ENCODE data around the gene DTNB.

DTNB gene

GRCh38 chr2:25380023-25380422 lies 293.4 kb downstream of the DTNB start:
- ATAC-seq: no peak

GRCh38 chr2:25379535-25379934 lies 293.8 kb downstream of the DTNB start:
- ATAC-seq: no peak

- no peak for ATAC-seq
Measured at GRCh38 chr2:25378731-25379490, 294.5 kb downstream of the DTNB start.

- ATAC-seq: no peak
Measured at GRCh38 chr2:25377822-25378421, 295.5 kb downstream of the DTNB start.

GRCh38 chr2:25376750-25377621 lies 296.4 kb downstream of the DTNB start:
- peak; percentile 98 to 99 for ATAC-seq

GRCh38 chr2:25375989-25376545 lies 297.3 kb downstream of the DTNB start:
- no peak for ATAC-seq

- no peak for ATAC-seq
Measured at GRCh38 chr2:25375371-25375988, 297.9 kb downstream of the DTNB start.

GRCh38 chr2:25374827-25375226 lies 298.6 kb downstream of the DTNB start:
- ATAC-seq: no peak

GRCh38 chr2:25374411-25374810 lies 299.0 kb downstream of the DTNB start:
- no peak for ATAC-seq

GRCh38 chr2:25373269-25373981 lies 300.0 kb downstream of the DTNB start:
- no peak for ATAC-seq

- ATAC-seq: no peak
Measured at GRCh38 chr2:25372405-25373268, 300.7 kb downstream of the DTNB start.

- ATAC-seq: peak in 1 of 2 donors; percentile 27
Measured at GRCh38 chr2:25371253-25372241, 301.8 kb downstream of the DTNB start.

- no peak for ATAC-seq
Measured at GRCh38 chr2:25369876-25370275, 303.5 kb downstream of the DTNB start.

- ATAC-seq: no peak
Measured at GRCh38 chr2:25369439-25369838, 303.9 kb downstream of the DTNB start.

- no peak for ATAC-seq
Measured at GRCh38 chr2:25368660-25369059, 304.7 kb downstream of the DTNB start.

GRCh38 chr2:25367296-25367695 lies 306.1 kb downstream of the DTNB start:
- ATAC-seq: no peak

- no peak for ATAC-seq
Measured at GRCh38 chr2:25366629-25367028, 306.7 kb downstream of the DTNB start.

GRCh38 chr2:25365241-25365640 lies 308.1 kb downstream of the DTNB start:
- no peak for ATAC-seq

GRCh38 chr2:25363733-25364132 lies 309.6 kb downstream of the DTNB start:
- no peak for ATAC-seq

All from activated CD4-positive, CD25-positive, alpha-beta regulatory T cell treated with anti-CD3 and anti-CD28 coated beads, Interleukin-2, amount 50 U/mL, for 24 hours (primary cell).